Measurements from ENCODE around the gene MYH9.
"Not testable (repeated sequence)": the region's sequence is repeated elsewhere in the genome, so short reads cannot be mapped to it uniquely, and the experiment has no call there.

MYH9 gene

DNA sequence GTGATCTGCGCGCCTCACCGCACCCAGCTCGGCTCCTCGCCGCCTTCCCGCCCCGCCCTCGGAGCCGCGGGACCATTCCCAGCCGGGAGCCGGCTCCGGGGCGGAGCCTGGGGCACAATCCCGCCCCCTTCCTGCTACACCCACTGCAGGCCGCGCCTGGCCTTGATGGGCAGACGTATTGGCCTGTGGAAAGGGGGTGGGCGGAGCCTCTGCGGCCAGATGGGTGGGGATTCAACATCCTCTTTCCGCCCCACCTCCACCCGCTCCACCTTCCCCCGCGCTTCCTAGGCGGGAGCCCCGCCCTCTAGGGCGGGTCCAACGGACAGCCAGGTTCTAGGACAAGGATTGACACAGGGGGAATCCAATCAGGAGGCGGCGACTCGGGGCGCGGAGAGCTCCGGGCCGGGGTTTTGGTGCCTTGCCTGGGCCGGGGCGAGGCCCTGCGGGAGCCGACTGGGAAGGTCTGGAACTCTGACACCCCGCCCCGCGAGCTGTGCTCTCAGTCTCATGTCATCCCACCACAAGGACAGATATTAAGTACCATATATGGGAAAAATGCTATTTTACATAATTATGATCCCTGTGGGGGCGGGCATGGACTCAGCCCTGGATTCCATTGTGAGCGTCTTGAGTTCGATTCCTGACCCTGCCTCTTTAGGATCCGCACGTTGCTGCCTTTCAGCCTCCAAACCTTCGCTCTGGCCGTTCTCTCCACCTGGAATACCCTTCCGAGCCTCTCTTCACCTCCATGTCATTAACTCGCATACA, at the start of gene MYH9:
MYH9 (minus strand) TSS at position 9 of the 768 bp plus-strand sequence. CDS start 38,731 bp downstream, outside the sequence.
- DNase-seq (ENCODE audit: low read depth in 2 of 2): peak; percentile 99

DNA sequence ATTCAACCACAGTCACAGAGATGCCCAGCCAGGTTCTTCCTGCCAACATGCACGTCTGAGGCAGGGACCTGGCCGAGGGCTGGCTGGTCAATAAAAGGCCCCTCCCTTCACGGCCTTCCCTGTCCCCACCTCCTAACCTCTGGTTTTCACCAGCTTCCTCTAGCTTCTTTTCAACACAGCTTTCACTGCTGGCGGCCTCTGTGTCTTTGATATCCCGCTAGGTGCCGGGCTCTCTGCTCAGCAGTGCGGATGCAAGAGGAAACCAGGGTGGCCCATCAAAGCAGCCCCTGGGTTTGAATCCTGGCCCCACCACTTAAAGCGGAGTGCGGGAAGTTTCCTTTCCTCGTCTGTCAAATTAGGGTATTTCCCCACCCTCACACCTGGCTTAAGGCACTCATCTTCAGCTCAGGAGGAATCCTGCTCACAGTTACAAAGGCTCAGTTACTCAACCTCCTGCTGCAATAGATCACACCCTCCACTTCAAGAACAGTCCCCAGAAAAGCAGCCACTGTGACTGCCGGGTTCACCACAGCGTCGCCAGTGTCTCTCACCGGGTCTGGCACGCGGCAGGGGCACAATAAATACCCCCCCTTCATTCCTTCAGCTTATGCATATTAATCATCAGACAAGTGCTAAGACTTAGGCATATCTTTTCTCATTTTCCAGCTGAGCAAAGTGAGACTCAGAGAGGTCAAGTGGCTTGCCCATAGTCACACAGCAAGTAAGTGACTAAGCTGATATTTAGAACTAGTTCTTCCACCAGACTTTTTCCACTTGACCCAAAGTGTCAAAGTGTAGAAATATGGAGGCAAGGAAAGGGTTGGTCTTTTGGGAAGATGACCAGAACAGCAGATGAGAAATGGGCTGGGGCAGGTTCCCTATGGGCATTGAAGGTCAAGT, 48.0 kb upstream of the MYH9 start:
- peak; percentile 34 to 49 for DNase-seq (ENCODE audit: low read depth in 2 of 2)

DNA sequence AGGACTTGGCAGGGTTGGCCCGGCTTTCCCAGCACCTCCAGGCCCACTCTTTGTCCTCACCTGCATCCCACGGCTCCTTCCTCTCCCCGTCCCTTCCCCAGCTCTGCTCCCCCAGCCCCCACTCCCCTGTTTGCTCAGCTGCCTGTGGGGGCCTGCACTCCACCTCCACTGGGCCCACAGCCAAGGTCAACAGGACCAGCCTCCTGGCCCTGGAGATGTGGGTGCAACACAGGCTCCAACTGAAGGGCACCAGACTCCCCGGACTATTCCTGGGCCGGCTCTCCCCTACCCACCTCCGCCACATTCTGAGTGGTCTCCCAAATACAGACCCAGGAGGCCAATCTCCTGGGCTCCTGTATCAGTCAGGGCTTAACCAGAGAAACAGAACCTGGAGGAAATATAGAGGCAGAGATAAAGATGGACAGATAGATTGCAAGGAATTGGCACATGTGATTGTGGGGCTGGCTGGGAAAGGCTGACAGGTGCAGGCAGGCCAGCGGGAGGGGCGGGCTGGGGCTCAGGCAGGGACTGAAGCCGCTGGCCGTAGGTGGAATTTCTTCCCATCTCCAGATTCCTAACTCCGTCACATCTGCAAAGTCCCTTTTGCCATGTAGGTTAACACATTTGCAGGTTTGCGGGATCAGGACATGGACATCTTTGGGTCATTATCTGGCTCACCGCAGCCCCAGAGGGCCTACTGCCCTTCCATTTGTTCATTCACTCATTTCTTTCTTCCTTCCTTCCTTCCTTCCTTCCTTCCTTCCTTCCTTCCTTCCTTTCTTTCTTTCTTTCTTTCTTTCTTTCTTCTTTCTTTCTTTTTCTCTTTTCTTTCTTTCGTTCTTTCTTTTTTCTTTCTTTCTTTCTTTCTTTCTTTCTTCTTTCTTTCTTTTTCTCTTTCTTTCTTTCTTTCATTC, 45.8 kb upstream of the MYH9 start:
- DNase-seq (ENCODE audit: low read depth in 2 of 2): no peak

DNA sequence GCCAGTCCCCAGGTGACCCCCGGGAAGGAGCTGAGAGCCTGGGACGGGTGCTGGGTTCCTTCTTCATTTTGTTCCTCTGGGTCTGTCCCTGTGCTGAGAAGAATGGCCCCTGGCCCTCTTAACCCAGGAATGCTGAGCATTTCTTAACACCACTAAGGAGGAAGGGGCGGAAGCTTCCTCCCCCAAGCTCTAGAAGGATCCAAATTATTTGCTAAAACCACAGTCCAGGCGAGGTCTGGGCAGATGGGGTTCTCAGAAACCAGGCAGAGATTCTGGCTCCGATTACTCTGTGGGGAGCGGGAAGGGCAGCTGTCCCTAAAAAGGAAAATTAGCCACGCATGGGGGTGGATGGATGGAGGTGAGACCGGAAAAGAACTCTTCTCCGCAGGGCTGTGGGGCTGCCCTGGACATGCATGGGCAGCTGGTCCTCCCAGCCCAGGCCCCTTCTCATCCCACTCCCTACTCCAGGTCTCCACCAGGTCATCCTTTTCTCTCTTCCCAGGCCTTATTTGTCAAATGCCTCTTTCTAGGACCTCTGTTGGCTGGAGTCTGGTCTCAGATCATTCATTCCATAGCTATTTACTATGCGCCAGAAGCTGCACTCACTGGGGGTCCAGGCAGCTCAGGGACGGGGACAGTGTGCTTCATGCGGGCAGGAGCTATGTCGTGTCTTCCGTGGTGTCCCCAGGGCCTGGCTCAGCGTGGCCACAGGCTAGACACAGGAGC, 45.0 kb upstream of the MYH9 start:
- DNase-seq (ENCODE audit: low read depth in 2 of 2): no peak

DNA sequence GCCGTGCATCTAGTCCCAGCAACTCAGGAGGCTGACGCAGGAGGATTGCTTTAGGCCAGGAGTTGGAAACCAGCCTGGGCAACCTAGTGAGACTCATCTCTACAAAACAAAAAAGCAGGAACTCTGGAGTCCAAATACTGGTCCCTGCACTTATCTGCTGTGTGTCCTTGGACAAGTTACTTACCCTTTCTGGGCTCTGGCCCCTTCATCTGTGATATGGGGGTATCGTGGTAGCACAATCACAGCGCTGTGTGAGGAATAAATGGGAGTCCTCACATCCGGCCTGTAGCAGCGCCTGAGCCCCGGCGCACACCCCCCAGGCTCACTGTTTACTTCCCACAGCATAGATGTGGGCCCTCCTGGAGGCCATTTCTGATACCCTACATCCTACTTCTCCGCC, 44.2 kb upstream of the MYH9 start:
- no peak for DNase-seq (ENCODE audit: low read depth in 2 of 2)

DNA sequence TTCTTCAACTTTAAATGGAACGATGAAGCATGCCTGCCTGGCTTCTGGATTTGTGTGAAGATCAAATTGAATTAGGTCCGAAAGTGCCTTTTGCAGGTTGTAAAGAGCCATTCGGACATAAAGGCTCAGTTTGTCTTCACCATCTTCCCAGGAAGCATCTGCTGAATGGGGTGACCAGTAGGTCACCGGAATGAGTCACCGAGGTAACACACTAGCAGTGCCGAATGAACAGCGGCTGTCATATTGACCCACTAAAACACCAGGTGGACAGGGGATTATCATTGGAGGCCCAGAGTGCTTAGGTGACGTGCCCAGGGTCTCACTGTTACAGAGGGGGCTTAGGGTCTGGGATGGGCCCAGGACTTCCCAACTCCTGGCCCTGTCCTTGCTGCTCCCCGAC, 43.1 kb upstream of the MYH9 start:
- no peak for DNase-seq (ENCODE audit: low read depth in 2 of 2)

DNA sequence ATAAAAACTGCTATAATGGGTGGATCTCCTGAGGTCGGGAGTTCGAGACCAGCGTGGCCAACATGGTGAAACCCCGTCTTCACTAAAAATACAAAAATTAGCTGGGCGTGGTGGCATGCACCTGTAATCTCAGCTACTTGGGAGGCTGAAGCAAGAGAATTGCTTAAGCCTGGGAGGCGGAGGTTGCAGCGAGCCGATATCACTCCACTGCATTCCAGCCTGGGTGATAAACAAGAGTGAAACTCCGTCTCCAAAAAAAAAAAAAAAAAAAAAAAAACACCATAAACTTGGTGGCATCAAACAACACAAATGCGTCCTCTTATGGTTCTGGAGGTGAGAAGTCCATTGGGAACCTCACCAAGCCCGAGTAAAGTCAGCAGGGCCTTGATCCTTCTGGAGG, 40.2 kb upstream of the MYH9 start:
- not testable (repeated sequence) for DNase-seq (ENCODE audit: low read depth in 2 of 2)

DNA sequence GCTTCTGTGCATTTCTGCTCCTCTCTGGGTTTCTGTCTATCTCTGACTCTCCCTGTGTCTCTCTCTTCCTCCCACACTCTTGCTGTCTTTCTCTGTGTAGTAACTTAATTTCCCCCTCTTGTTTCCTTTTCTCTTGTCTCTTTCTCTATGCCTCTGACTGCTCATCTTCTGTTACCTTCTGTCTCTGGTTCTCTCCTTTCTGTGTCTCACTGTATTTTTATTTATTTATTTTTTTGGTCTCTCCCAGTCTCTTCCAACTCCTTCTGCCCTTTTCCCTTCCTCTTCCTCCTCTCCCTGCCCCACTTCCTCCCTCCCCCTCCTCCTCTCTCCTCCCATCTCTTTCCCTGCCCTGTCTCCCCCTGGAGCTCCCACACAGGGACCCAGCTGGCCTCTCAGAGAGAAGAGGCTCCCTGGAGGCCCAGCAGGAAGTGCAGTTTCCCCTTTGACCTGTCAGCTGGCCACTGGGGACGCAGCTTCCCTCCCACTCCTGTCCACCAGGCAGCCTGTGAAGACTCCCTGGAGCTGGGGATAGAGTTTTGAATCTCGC, 38.3 kb upstream of the MYH9 start:
- no peak for DNase-seq (ENCODE audit: low read depth in 2 of 2)

DNA sequence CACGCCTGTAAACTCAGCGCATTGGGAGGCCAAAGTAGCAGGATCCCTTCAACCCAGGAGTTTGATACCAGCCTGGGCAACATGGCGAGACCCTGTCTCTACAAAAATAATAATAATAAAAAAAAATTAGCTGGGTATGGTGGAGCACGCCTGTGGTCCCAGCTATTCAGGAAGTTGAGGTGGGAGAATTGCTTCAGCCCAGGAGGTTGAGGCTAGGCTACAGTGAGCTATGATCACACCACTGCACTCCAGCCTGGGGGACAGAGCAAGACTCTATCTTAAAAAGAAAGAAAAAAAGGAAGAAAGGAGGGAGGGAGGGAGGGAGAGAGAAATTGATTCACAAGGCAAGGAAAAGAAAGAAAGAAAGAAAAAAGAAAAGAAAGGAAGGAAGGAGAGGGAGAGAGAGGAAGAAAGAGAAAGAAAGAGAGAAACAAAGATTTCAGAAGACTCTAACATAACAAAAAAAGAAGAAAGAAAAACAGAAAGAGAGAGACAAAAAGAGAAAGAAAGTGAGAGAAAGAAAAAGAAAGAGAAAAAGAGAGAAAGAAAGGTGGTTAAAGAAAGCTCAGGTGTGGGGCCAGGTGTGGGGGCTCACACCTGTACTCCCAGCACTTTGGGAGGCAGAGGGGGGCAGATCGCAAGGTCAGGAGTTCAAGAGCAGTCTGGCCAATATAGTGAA, 37.3 kb upstream of the MYH9 start:
- DNase-seq (ENCODE audit: low read depth in 2 of 2): no peak

DNA sequence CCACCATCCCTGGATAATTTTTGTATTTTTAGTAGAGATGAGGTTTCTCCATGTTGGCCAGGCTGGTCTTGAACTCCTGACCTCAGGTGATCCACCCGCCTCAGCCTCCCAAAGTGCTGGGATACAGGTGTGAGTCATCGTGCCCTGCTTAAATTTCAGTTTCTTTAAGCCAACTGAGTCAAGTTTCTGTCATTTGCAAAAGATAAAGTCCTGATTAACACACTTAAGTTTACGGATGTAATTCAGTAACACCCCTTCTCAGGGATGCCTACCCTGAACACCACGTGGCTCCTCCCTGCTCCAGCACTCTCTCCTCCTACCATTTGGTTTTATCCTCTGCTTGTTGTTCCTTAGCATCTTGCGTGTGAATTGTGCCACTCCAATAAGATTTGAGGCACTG, 36.7 kb upstream of the MYH9 start:
- not testable (repeated sequence) for DNase-seq (ENCODE audit: low read depth in 2 of 2)

DNA sequence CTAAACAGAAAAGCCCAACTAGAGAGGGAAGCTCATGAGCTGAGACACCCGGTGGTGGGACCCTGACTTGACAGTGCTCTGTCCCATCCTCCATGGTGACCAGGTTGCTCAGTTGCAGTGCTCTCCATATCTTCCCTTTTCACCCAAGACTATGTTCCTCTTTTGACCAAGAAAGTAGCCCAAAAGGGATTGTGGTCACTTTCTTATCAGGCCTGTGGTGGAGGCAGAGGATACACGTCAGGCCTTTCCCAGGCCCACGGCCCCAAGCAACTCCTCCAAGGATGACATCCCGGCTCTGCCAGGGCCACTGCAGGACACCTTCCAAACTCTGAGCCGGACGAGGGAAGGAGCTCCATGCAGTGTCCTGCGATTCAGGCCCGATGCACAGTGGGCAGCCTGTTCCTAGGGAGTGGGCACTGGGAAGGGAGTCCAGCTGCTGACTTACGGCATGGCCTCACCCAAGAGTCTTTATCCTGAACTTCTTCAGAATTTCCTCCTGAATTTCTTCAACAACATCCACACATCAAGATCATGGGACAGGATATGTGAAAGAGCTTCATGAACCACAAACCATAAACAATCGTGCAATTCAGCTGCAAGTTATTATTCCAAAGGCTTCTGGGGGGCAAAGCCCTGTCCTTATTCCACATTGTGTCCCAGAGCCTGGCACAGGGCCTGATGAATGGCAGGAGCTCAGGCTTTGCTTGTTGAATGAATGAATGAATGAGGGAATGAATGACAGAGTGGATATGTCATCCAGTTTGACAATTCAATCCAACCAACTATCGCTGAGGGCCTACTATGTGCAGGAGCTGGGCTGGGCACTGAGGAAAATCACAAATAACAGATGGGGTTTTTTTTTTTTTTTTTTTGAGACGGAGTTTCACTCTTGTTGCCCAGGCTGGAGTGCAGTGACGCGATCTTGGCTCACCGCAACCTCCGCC, 36.0 kb upstream of the MYH9 start:
- no peak for DNase-seq (ENCODE audit: low read depth in 2 of 2)

DNA sequence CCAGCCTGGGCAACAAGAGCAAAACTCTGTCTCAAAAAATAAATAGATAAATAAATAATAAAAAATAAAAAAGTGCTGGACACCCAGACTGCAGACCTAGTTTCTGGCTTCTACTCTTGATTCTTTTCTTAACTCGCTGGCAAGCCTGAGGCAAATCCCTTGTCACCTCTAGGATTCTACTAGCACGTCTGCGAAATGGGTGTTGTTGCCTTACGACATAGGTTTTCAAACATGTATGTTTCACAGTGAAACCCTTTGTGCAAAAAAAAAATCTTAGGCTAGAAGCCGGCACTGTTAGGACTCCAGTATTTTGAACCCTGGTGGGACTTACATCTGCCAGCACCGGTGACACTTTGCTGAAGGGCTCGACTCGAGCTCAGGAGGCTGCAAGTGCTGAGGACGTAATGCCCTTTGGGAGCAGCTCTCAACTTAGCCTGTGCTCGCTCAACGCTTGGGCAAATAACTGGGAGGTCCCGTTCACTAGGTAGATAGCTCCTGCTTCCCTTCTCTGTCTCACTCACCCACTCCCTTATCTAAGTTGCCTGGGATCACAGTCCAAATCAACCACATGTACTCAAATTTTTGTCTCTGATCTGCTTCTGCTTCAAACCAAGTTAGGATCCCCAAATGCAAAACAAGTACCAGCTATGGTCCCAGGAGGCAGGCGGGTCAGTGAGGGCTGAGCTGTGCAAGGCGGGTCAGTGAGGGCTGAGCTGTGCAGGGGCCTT, 34.7 kb upstream of the MYH9 start:
- no peak for DNase-seq (ENCODE audit: low read depth in 2 of 2)

DNA sequence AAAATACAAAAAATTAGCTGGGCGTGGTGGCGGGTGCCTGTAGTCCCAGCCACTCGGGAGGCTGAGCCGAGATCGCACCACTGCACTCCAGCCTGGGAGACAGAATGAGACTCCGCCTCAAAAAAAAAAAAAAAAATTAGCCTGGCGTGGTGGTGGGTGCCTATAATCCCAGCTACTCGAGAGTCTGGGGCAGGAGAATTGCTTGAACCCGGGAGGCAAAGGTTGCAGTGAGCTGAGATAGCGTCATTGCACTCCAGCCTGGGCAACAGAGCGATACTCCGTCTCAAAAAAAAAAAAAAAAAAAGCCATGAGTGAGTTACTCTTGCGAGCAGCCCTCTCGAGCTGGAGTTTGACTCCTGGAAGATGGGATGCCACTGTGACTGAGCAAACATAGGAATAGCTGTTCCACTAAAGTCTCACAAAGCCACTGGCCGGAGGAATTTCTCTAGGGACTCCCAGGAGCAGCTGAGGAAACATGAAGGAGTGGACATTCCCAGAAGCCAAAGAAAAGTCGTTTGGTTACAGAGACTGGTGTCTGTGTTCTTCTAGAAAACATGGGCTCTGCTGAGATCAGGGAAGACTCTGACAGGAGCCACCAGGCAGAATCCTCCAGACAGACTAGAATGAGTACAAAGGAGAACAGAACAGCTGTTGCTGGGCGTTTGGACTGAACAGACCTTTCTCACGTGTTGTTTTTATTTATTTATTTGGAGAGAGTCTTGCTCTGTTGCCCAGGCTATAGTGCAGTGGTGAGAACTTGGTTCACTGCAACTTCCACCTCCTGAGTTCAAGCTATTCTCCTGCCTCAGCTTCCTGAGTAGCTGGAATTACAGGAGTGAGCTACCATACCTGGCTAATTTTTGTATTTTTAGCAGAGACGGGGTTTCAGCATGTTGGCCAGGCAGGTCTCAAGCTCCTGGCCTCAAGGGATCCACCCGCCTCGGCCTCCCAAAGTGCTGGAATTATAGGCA, 32.4 kb upstream of the MYH9 start:
- no peak for DNase-seq (ENCODE audit: low read depth in 2 of 2)

DNA sequence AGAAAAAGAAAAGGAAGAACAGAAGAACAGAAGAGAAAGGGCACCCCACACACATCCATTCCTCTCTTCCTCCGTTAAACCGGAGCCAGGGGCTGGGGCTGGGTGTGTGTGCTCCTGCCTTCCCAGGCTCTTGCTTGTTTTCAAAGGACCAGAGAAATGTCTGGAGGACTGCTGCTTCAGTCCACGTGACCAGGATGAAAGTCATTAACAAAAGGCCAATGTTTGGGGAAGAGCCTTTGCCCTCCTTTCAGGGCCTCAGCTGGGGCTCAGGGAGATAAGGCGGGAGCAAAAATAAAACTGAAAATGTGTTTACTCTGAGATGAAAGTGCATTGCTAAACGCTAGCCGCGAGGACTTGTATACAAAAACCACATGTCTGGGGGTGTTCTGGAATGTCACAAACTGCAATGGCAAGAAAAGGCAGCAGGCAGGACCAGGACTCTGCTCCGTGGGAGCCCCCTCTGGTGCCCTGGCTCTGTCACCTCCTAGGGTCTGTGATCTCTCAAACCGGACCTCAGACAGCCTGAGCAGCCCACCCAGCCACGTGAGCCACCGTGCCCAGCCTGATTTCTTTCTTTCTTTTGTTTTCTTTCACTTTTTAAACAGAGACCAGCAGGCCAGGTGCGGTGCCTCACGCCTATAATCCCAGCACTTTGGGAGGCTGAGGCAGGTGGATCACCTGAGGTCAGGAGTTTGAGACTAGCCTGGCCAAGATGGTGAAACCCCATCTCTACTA, 31.6 kb upstream of the MYH9 start:
- no peak for DNase-seq (ENCODE audit: low read depth in 2 of 2)

DNA sequence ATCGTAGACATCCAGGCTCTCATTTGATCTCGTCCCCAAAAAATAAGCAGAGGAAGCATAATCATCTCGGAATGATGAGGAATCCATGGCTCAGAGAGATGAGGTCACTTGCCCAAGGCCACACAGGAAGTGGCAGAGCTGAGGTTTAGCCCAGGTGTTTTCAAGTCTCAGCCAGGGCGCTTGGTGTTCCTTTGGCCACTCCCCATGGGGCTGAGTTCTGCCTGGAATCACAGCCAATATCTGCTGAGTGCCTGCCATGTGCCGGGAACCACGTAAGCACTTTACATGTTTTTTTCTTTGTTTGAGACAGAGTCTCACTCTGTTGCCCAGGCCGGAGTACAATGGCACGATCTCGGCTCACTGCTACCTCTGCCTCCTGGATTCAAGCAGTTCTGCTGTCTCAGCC, 29.5 kb upstream of the MYH9 start:
- DNase-seq (ENCODE audit: low read depth in 2 of 2): no peak

DNA sequence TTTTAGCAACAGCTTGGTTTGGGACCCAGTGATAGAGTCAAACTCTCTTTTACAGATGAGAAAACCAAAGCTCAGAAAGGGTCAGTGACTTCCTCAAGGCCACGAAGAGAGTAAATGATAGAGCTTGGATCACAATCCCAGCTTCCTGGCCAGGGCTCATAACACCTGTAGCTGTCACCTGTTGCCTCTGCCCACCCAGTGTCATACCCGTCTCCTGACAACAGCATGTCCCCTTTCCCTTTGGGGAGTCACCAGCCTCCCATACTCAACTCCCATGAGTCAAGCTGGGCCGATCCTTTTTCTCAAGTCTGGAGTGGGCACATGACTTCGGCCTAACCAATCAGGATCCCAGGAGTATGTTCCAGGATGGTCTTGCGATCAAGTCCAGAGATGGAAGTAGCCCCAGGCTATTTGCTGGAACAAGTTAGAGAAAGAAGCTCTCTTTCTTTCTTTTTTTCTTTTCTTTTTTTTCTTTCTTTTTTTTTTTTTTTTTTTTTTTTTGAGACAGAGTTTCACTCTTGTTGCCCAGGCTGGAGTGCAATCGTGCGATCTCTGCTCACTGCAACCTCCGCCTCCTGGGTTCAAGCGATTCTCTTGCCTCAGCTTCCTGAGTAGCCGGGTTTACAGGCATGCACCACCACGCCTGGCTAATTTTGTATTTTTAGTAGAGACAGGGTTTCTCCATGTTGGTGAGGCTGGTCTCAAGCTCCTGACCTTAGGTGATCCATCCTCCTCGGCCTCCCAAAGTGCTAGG, 27.8 kb upstream of the MYH9 start:
- DNase-seq (ENCODE audit: low read depth in 2 of 2): no peak

Measured in stimulated activated CD8-positive, alpha-beta memory T cell treated with anti-CD3 and anti-CD28 coated beads, Interleukin-2, amount 100 ng/mL, for 48 hours (primary cell).